Spleen (tissue), 7 donors: ENCODE measurements around the gene SOWAHA.

ENCODE experiments used
- CTCF ChIP-seq, 11 experiments: fragments of 200-600 bp in 7 of 11; fragments of 450-650 bp in 4 of 11; sonication (generic) in 4 of 11; IDR thresholded peaks in 8 of 11; conservative IDR thresholded peaks in 3 of 11; 1 replicate in 7 of 11; 2 replicates in 4 of 11; pipeline versions ENCODE4 v1.4.0 to v1.8.0; 2016 to 2021; ENCODE audit warnings: antibody characterized with exemption in 11 of 11, inconsistent platforms in 4 of 11, mild to moderate bottlenecking in 1 of 11
- POLR2A ChIP-seq, 3 donors: fragments of 450-650 bp; IDR thresholded peaks; one replicate each; pipeline ENCODE4 v1.5.1; 2017; ENCODE audit warnings: antibody characterized with exemption in 3 of 3, mild to moderate bottlenecking in 1 of 3
- POLR2AphosphoS5 ChIP-seq, 3 donors: sonication (generic); formaldehyde crosslinking; IDR thresholded peaks; one replicate each; pipeline ENCODE4 v1.5.1; 2017; ENCODE audit warnings: antibody characterized with exemption in 3 of 3
- donor health status: DM: no; HTN: no; CAD: no; lungs with moderate emphysema.
- donor health status: DM: no; HTN: no; CAD: no.
- donor health status: DM: no; HTN: no; CAD: no.

GRCh38 chr5:132781029-132781428 is 32.1 kb upstream of the SOWAHA start:
- no peak for TF ChIP-seq CTCF (IDR thresholded peaks at IDR 0.05 in 8 of 11, conservative IDR thresholded peaks at IDR 0.05 in 3 of 11)
- no peak for TF ChIP-seq POLR2A (IDR thresholded peaks at IDR 0.05)
- no peak for TF ChIP-seq POLR2AphosphoS5 (IDR thresholded peaks at IDR 0.05)
